ENCODE results near the gene ZER1. TPM values are rescaled to one million over a fixed set of nuclear protein-coding genes. Genes with fewer than 3 reads are reported as not detected.

ZER1 gene
- polyA plus RNA-seq, 1 experiment, result 28.0 TPM

DNA sequence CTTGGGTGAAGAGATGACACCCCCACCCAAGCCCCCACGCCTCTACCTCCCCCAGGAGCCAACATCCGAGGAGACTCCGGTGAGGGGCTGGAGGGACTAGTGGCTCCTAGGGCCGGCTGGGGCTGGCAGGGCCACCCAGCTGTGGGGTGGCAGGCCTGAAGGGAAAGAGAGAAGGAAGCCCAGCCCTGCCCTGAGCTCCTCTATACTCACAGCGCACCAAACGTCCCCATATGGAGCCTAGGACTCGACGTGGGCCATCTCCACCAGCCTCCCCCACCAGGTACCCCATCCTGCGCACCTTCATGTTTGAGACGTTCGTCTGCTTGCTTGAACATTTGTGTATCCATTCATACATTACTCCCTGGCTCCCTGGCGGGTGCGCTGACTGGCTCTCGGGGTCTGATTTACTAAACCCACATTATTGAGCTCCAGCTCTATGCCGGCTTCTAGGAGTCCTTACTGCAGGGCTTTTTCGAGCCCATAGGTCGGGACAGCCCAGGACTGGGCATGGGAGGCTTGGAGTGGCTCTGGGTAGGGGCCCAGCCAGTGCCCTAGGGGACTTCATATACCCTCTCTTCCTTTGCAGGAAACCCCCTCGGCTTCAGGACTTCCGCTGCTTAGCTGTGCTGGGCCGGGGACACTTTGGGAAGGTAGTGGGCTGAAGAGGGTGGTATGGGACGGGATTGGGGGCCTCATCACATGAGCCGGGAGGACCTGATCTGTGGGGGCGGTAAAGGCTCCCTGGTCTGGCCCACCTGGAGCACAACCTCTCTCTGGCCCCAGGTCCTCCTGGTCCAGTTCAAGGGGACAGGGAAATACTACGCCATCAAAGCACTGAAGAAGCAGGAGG, 56.9 kb downstream of the ZER1 start:
- TF ChIP-seq, protein P1, sequence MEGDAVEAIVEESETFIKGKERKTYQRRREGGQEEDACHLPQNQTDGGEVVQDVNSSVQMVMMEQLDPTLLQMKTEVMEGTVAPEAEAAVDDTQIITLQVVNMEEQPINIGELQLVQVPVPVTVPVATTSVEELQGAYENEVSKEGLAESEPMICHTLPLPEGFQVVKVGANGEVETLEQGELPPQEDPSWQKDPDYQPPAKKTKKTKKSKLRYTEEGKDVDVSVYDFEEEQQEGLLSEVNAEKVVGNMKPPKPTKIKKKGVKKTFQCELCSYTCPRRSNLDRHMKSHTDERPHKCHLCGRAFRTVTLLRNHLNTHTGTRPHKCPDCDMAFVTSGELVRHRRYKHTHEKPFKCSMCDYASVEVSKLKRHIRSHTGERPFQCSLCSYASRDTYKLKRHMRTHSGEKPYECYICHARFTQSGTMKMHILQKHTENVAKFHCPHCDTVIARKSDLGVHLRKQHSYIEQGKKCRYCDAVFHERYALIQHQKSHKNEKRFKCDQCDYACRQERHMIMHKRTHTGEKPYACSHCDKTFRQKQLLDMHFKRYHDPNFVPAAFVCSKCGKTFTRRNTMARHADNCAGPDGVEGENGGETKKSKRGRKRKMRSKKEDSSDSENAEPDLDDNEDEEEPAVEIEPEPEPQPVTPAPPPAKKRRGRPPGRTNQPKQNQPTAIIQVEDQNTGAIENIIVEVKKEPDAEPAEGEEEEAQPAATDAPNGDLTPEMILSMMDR (IDR thresholded peaks at IDR 0.05; ENCODE audit: low read depth, low read length), result no peak
- POLR2A ChIA-PET, result interaction anchor here (0.6 to 0.9 kb wide), 2 partner anchors 17 to 21 kb away, joined by 3 to 9 read pairs; no protein-coding TSS in a partner anchor
- CTCF ChIA-PET, result interaction anchor here (0.8 to 1.4 kb wide), 2 partner anchors 13 to 18 kb away, joined by 3 to 5 read pairs; partner anchors contain the start of gene PKN3
- no peak for DNase-seq (ENCODE audit: low read depth, low spot score)
- H3K27me3 ChIP-seq (ENCODE audit: control insufficient read depth, insufficient read depth, low read length), result no peaks in the 10 kb centered on the region
- no peaks in the 10 kb centered on the region for H3K9me3 ChIP-seq (ENCODE audit: control insufficient read depth, insufficient read depth, low read length)
- H3K4me3 ChIP-seq (ENCODE audit: low read depth, low read length), result no peak overlapping the region
- H3K27ac ChIP-seq (ENCODE audit: low read depth, low read length), result no peak overlapping the region

DNA sequence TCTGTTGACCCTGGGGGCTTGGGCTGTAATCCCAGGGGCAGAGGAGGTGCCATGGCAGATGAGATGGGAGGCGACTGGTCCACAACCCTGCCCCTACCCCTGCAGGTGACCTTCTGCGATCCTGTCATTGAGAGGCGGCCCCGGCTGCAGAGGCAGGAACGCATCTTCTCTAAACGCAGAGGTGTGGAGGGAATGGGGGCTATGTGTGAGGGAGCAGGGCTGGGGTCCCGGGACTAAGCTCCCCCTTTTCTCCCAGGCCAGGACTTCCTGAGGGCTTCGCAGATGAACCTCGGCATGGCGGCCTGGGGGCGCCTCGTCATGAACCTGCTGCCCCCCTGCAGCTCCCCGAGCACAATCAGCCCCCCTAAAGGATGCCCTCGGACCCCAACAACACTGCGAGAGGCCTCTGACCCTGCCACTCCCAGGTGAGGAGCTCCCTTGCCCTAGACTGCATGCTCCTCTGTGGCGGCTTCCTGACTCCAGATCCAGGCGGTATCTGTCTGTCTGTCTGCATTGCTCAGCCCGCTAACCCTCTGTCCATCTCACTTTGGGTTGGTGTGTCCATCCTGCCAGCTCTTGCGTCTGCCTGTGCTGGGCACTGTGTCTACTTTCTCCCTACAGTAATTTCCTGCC, 57.7 kb downstream of the ZER1 start:
- TF ChIP-seq, protein P1 (IDR thresholded peaks at IDR 0.05; ENCODE audit: low read depth, low read length), result no peak
- no peak for DNase-seq (ENCODE audit: low read depth, low spot score)
- CTCF ChIA-PET, result interaction anchor here (0.8 to 1.4 kb wide), 2 partner anchors 12 to 19 kb away, joined by 3 to 5 read pairs; partner anchors contain the start of gene PKN3
- POLR2A ChIA-PET, result interaction anchor here (0.5 to 0.6 kb wide), 2 partner anchors 10 to 69 kb away, joined by 4 to 6 read pairs; no protein-coding TSS in a partner anchor
- H3K9me3 ChIP-seq (ENCODE audit: control insufficient read depth, insufficient read depth, low read length), result no peaks in the 10 kb centered on the region
- H3K27me3 ChIP-seq (ENCODE audit: control insufficient read depth, insufficient read depth, low read length), result no peaks in the 10 kb centered on the region
- H3K27ac ChIP-seq (ENCODE audit: low read depth, low read length), result no peak overlapping the region
- no peak overlapping the region for H3K4me3 ChIP-seq (ENCODE audit: low read depth, low read length)

DNA sequence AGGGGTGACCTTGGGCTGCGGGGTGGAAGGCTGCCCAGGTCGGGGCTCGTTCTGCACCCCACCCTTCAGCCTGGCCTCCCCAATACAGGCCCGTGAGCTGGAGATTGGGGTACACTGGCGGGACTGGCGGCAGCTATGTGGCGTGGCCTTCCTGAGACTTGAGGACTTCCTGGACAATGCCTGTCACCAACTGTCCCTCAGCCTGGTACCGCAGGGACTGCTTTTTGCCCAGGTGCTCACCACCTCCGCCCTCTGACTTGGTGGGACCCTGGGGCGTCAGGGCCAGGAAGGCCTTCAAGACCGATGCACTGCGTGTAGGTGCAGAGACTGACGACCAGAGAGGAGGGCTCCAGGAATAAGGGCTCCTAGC, 58.3 kb downstream of the ZER1 start:
- H3K27me3 ChIP-seq (ENCODE audit: control insufficient read depth, insufficient read depth, low read length), result no peaks in the 10 kb centered on the region
- ChIA-PET POLR2A (no interaction called here), CTCF (no interaction called here)
- DNase-seq (ENCODE audit: low read depth, low spot score), result no peak
- no peak overlapping the region for H3K4me3 ChIP-seq (ENCODE audit: low read depth, low read length)
- TF ChIP-seq, protein P1 (IDR thresholded peaks at IDR 0.05; ENCODE audit: low read depth, low read length), result no peak
- H3K9me3 ChIP-seq (ENCODE audit: control insufficient read depth, insufficient read depth, low read length), result no peaks in the 10 kb centered on the region
- no peak overlapping the region for H3K27ac ChIP-seq (ENCODE audit: low read depth, low read length)

DNA sequence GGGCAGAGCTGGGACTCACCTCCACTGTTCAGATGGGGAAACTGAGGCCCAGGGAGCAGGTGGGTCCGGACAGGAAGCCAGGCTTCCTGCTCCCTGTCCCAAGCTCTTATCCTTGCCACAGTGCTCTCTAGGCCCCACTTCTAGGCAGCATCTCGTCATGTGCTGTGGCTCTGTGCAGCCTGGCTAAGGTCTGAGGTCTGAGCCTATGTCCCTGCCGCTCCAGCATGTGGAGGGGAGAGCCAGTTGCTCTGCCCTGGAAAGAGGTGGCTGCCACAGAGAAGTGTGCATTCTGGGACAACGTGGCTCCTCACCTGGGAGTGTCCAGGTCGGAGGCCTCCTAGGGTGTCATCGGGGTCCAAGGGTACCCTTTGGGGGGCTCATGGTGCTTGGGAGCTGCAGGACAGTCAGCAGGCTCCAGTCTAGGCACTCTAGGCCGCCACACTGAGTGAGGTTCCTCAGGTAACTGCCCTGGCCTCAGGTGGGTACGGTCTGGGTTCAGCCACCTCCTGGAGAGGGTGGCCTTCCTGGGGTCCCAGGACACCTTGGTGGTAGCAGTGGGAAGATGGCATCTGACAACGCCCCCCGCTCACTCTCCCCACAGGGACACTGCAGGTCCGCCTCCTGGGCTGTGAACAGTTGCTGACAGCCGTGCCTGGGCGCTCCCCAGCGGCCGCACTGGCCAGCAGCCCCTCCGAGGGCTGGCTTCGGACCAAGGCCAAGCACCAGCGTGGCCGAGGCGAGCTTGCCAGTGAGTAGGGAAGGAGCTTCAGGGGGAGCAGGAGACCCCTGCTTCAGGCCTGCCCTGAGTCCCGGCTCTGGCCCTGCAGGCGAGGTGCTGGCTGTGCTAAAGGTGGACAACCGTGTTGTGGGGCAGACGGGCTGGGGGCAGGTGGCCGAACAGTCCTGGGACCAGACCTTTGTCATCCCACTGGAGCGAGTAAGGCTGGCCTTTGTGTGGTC, 59.0 kb downstream of the ZER1 start:
- no peak for DNase-seq (ENCODE audit: low read depth, low spot score)
- H3K27ac ChIP-seq (ENCODE audit: low read depth, low read length), result no peak overlapping the region
- no peaks in the 10 kb centered on the region for H3K27me3 ChIP-seq (ENCODE audit: control insufficient read depth, insufficient read depth, low read length)
- ChIA-PET POLR2A (no interaction called here), CTCF (interaction anchor here (1.1 kb wide), 1 partner anchor 11 kb away, joined by 6 read pairs; the partner anchor contains the start of gene PKN3)
- TF ChIP-seq, protein P1 (IDR thresholded peaks at IDR 0.05; ENCODE audit: low read depth, low read length), result no peak
- no peaks in the 10 kb centered on the region for H3K9me3 ChIP-seq (ENCODE audit: control insufficient read depth, insufficient read depth, low read length)
- H3K4me3 ChIP-seq (ENCODE audit: low read depth, low read length), result no peak overlapping the region

All from AG04450 (cell line).